ENCODE measurements around the gene ZNF598.

The ZNF598 gene

GRCh38 chr16:1979271-1980029, 30.2 kb downstream of the ZNF598 start:
- TF ChIP-seq ZFP3 (CRISPR knock-in tag; IDR thresholded peaks at IDR 0.05), result no peak
- TF ChIP-seq PPARA (CRISPR knock-in tag; IDR thresholded peaks at IDR 0.05; ENCODE audit: borderline replicate concordance), result no peak
- no peak for TF ChIP-seq TOX (CRISPR knock-in tag; IDR thresholded peaks at IDR 0.05; ENCODE audit: borderline replicate concordance)
- no peak for TF ChIP-seq RARB (CRISPR knock-in tag; IDR thresholded peaks at IDR 0.05)
- no peak for TF ChIP-seq ZNF565 (CRISPR knock-in tag; conservative IDR thresholded peaks at IDR 0.05; ENCODE audit: low read depth)
- TF ChIP-seq POU6F1 (CRISPR knock-in tag; IDR thresholded peaks at IDR 0.05; ENCODE audit: borderline replicate concordance, low read depth), result no peak
- no peak for TF ChIP-seq CREB5 (CRISPR knock-in tag; IDR thresholded peaks at IDR 0.05; ENCODE audit: low read depth)
- TF ChIP-seq, protein P1, sequence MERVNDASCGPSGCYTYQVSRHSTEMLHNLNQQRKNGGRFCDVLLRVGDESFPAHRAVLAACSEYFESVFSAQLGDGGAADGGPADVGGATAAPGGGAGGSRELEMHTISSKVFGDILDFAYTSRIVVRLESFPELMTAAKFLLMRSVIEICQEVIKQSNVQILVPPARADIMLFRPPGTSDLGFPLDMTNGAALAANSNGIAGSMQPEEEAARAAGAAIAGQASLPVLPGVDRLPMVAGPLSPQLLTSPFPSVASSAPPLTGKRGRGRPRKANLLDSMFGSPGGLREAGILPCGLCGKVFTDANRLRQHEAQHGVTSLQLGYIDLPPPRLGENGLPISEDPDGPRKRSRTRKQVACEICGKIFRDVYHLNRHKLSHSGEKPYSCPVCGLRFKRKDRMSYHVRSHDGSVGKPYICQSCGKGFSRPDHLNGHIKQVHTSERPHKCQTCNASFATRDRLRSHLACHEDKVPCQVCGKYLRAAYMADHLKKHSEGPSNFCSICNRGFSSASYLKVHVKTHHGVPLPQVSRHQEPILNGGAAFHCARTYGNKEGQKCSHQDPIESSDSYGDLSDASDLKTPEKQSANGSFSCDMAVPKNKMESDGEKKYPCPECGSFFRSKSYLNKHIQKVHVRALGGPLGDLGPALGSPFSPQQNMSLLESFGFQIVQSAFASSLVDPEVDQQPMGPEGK (CRISPR knock-in tag; IDR thresholded peaks at IDR 0.05; ENCODE audit: borderline replicate concordance), result no peak
- no peak for TF ChIP-seq BACH2 (CRISPR knock-in tag; IDR thresholded peaks at IDR 0.05; ENCODE audit: borderline replicate concordance)
- no peak for TF ChIP-seq ISL1 (CRISPR knock-in tag; IDR thresholded peaks at IDR 0.05)
- TF ChIP-seq CSRNP3 (CRISPR knock-in tag; IDR thresholded peaks at IDR 0.05), result no peak
- no peak for TF ChIP-seq ZFP30 (CRISPR knock-in tag; IDR thresholded peaks at IDR 0.05)
- no peak for TF ChIP-seq GLIS3 (CRISPR knock-in tag; IDR thresholded peaks at IDR 0.05)
- TF ChIP-seq ARNTL (CRISPR knock-in tag; IDR thresholded peaks at IDR 0.05; ENCODE audit: borderline replicate concordance, low read depth), result no peak
- no peak for TF ChIP-seq ZNF70 (CRISPR knock-in tag; IDR thresholded peaks at IDR 0.05)
- TF ChIP-seq, protein P2, sequence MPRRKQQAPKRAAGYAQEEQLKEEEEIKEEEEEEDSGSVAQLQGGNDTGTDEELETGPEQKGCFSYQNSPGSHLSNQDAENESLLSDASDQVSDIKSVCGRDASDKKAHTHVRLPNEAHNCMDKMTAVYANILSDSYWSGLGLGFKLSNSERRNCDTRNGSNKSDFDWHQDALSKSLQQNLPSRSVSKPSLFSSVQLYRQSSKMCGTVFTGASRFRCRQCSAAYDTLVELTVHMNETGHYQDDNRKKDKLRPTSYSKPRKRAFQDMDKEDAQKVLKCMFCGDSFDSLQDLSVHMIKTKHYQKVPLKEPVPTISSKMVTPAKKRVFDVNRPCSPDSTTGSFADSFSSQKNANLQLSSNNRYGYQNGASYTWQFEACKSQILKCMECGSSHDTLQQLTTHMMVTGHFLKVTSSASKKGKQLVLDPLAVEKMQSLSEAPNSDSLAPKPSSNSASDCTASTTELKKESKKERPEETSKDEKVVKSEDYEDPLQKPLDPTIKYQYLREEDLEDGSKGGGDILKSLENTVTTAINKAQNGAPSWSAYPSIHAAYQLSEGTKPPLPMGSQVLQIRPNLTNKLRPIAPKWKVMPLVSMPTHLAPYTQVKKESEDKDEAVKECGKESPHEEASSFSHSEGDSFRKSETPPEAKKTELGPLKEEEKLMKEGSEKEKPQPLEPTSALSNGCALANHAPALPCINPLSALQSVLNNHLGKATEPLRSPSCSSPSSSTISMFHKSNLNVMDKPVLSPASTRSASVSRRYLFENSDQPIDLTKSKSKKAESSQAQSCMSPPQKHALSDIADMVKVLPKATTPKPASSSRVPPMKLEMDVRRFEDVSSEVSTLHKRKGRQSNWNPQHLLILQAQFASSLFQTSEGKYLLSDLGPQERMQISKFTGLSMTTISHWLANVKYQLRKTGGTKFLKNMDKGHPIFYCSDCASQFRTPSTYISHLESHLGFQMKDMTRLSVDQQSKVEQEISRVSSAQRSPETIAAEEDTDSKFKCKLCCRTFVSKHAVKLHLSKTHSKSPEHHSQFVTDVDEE (CRISPR knock-in tag; IDR thresholded peaks at IDR 0.05), result no peak
- no peak for ATAC-seq

GRCh38 chr16:1978476-1979120, 31.0 kb downstream of the ZNF598 start:
- TF ChIP-seq ZNF8 (CRISPR knock-in tag; IDR thresholded peaks at IDR 0.05), result no peak
- TF ChIP-seq CSDC2 (CRISPR knock-in tag; IDR thresholded peaks at IDR 0.05), result no peak
- TF ChIP-seq SNAI2 (CRISPR knock-in tag; IDR thresholded peaks at IDR 0.05), result no peak
- no peak for TF ChIP-seq GLIS3 (CRISPR knock-in tag; IDR thresholded peaks at IDR 0.05)
- no peak for TF ChIP-seq ZFP30 (CRISPR knock-in tag; IDR thresholded peaks at IDR 0.05)
- no peak for ATAC-seq

DNA sequence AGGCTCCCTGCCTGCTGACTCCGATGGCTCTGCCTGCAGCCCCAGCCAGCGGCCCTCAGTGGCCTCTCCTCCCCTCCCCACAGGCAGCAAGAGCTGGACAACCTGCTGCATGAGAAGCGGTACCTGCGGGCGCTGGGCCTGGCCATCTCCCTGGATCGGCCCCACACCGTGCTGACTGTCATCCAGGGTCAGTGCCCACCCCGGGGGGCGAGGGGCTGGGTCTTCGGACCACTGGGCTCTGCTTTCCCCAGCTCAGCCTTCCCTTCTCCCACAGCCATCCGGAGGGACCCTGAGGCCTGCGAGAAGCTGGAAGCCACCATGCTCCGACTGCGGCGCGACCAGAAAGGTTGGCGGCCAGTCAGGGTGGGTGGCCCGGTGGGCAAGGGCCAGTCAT, 31.7 kb downstream of the ZNF598 start:
- no peak for TF ChIP-seq OSR1 (CRISPR knock-in tag; IDR thresholded peaks at IDR 0.05)
- TF ChIP-seq, protein P2 (CRISPR knock-in tag; IDR thresholded peaks at IDR 0.05), result no peak
- ATAC-seq, result no peak
